HepG2 (cell line): ENCODE measurements around the gene HACE1. TPM values are rescaled to one million over a fixed set of nuclear protein-coding genes. Genes with fewer than 3 reads are reported as not detected.

ENCODE experiments used
- ATAC-seq: fragments of 200-7000 bp; cut with Tn5 transposase; 3 replicates; pipeline ENCODE4 v1.9.1; 2020; ENCODE audit warnings: mild to moderate bottlenecking, moderate library complexity
- BruUV-seq: library from RNA; stranded (reverse); fragments of 400-500 nt; replicated peaks from 2 replicates; lab custom pipeline; 2021; lab: Mats Ljungman, UMichigan
- CTCF ChIA-PET: fragments of 300-600 bp; formaldehyde crosslinking; extraction: SDS; loops from one replicate; lab custom pipeline; 2021; ENCODE audit warnings: low total read pairs, inconsistent platforms, low intra/inter-chr PET ratio; lab: Yijun Ruan, JAX
- POLR2A ChIA-PET: fragments of 350-600 bp; sonication (Branson Sonifier 250); formaldehyde crosslinking; loops from one replicate; lab custom pipeline; 2020; ENCODE audit warnings: antibody characterized with exemption, inconsistent platforms; lab: Yijun Ruan, JAX
- DNase-seq: peaks from one replicate; pipeline ENCODE4 v3.0.0-alpha.2; 2015; ENCODE audit warnings: low spot score
- FAIRE-seq: peaks from 3 replicates; lab custom pipeline; 2011; peaks lifted over from hg19 to GRCh38; lab: Jason Lieb, UNC
- H2AFZ ChIP-seq: one replicate; pipeline ENCODE4 v1.6.1; 2011; ENCODE audit warnings: low read length, inconsistent platforms
- H3K27ac ChIP-seq: fragments of 300-600 bp; 3 replicates; pipeline ENCODE4 v1.8.0; 2011; ENCODE audit warnings: mixed run types, mild to moderate bottlenecking, mixed read lengths, low read length, inconsistent platforms; ENCODE audit not compliant: insufficient read depth; ENCODE audit errors: extremely low read length
- H3K27me3 ChIP-seq, 2 experiments: fragments of 200-600 bp in 1 of 2; 2 replicates in 1 of 2; 3 replicates in 1 of 2; pipeline versions ENCODE4 v1.6.0 to v1.8.0; 2011; ENCODE audit warnings: low read length in 2 of 2, mild to moderate bottlenecking in 2 of 2, moderate library complexity in 2 of 2, inconsistent platforms in 1 of 2; ENCODE audit not compliant: insufficient read depth in 2 of 2, control insufficient read depth in 1 of 2
- H3K36me3 ChIP-seq, 2 experiments: fragments of 200-600 bp in 1 of 2; replicated peaks in 1 of 2; 2 replicates in 1 of 2; 3 replicates in 1 of 2; pipeline versions ENCODE4 v1.5.1 to v1.8.0; 2011; ENCODE audit warnings: low read length in 2 of 2, inconsistent platforms in 1 of 2; ENCODE audit not compliant: insufficient read depth in 2 of 2, control insufficient read depth in 1 of 2
- H3K4me1 ChIP-seq: 2 replicates; pipeline ENCODE4 v1.5.1; 2012; ENCODE audit warnings: low read length, inconsistent platforms; ENCODE audit not compliant: insufficient read depth
- H3K4me2 ChIP-seq: 2 replicates; pipeline ENCODE4 v1.6.0; 2011; ENCODE audit warnings: low read depth, low read length, inconsistent platforms
- H3K4me3 ChIP-seq, 3 experiments: fragments of 200-600 bp in 1 of 3; sonication (generic), shearing (Covaris generic) in 1 of 3; replicated peaks in 1 of 3; 2 replicates each; pipeline ENCODE4 v1.5.1; 2011 to 2016; ENCODE audit warnings: low read length in 3 of 3, inconsistent platforms in 2 of 3, low read depth in 2 of 3, mild to moderate bottlenecking in 2 of 3, control low read depth in 1 of 3, mixed read lengths in 1 of 3; ENCODE audit not compliant: insufficient read depth in 1 of 3
- H3K79me2 ChIP-seq: one replicate; pipeline ENCODE4 v1.6.1; 2011; ENCODE audit warnings: low read length, inconsistent platforms; ENCODE audit not compliant: insufficient read depth
- H3K9ac ChIP-seq: 2 replicates; pipeline ENCODE4 v1.6.0; 2011; ENCODE audit warnings: mild to moderate bottlenecking, low read depth, low read length, inconsistent platforms; ENCODE audit not compliant: insufficient read depth
- H3K9me3 ChIP-seq: 2 replicates; pipeline ENCODE4 v1.5.1; 2012; ENCODE audit warnings: mild to moderate bottlenecking, low read length
- H4K20me1 ChIP-seq: 2 replicates; pipeline ENCODE4 v1.6.0; 2011; ENCODE audit warnings: inconsistent platforms, mild to moderate bottlenecking, low read length, moderate library complexity; ENCODE audit not compliant: insufficient read depth
- CCAR2 ChIP-seq: fragments of 200-400 bp; formaldehyde crosslinking; optimal IDR thresholded peaks from 2 replicates; pipeline ENCODE3; 2018; ENCODE audit warnings: low read depth, mild to moderate bottlenecking, low read length, moderate library complexity
- DMAP1 ChIP-seq: IDR thresholded peaks from 2 replicates; pipeline ENCODE4 v1.6.1; 2016
- ELF4 ChIP-seq: sonication (generic); formaldehyde crosslinking; IDR thresholded peaks from 2 replicates; pipeline ENCODE4 v1.5.0; 2020; ENCODE audit warnings: missing genetic modification reagents, mild to moderate bottlenecking, moderate library complexity, borderline replicate concordance
- KLF15 ChIP-seq: sonication (generic); formaldehyde crosslinking; IDR thresholded peaks from 2 replicates; pipeline ENCODE4 v1.8.1; 2023; ENCODE audit warnings: borderline replicate concordance, mild to moderate bottlenecking, inconsistent platforms, missing genetic modification reagents, mixed read lengths
- MXD3 ChIP-seq: IDR thresholded peaks from 2 replicates; pipeline ENCODE4 v1.6.1; 2016; ENCODE audit warnings: mild to moderate bottlenecking, missing biosample characterization, missing genetic modification reagents
- POLR2A ChIP-seq, 2 experiments: IDR thresholded peaks; 2 replicates each; pipeline ENCODE4 v1.6.1; 2011; ENCODE audit warnings: low read depth in 2 of 2, low read length in 2 of 2, mild to moderate bottlenecking in 1 of 2, moderate library complexity in 1 of 2; ENCODE audit not compliant: insufficient read depth in 1 of 2
- SMARCC2 ChIP-seq: fragments of 450-650 bp; IDR thresholded peaks from 2 replicates; pipeline ENCODE4 v1.6.1; 2017; ENCODE audit warnings: antibody characterized with exemption, mild to moderate bottlenecking
- SNRNP70 ChIP-seq: fragments of 200-400 bp; formaldehyde crosslinking; IDR thresholded peaks from 2 replicates; pipeline ENCODE4 v1.6.1; 2017; ENCODE audit warnings: mild to moderate bottlenecking, low read depth, low read length, moderate library complexity
- ZMYM4 ChIP-seq: sonication (generic); formaldehyde crosslinking; IDR thresholded peaks from 2 replicates; pipeline ENCODE4 v1.8.1; 2023; ENCODE audit warnings: mild to moderate bottlenecking, missing genetic modification reagents
- ZNF143 ChIP-seq: sonication (generic); formaldehyde crosslinking; IDR thresholded peaks from 2 replicates; pipeline ENCODE4 v1.4.0; 2020; ENCODE audit warnings: missing genetic modification reagents
- ZNF678 ChIP-seq: sonication (generic); formaldehyde crosslinking; IDR thresholded peaks from 2 replicates; pipeline ENCODE4 v1.4.0; 2020; ENCODE audit warnings: mild to moderate bottlenecking, missing genetic modification reagents
- ZNF724P ChIP-seq: sonication (generic); formaldehyde crosslinking; IDR thresholded peaks from 2 replicates; pipeline ENCODE4 v1.8.0; 2022; ENCODE audit warnings: missing genetic modification reagents, borderline replicate concordance
- ZNF766 ChIP-seq: sonication (generic); formaldehyde crosslinking; IDR thresholded peaks from 2 replicates; pipeline ENCODE4 v1.5.0; 2020; ENCODE audit warnings: missing genetic modification reagents, borderline replicate concordance
- WGBS: methylation state at CpG from one replicate; pipeline ENCODE4 v1.1.6; 2017; ENCODE audit warnings: low lambda C conversion rate; 5-methylcytosine and 5-hydroxymethylcytosine counted together
- in situ Hi-C: cut with HindIII; loops from 2 replicates; pipeline ENCODE4 v1.10.0; 2017; ENCODE audit warnings: low pct_unique_long_range_greater_than_20kb; ENCODE audit not compliant: extremely low pct_ligation_motif_present
- intact Hi-C: fragments of 100-400 bp; cut with micrococcal nuclease; formaldehyde crosslinking; loops from one replicate; pipeline ENCODE4 v1.10.0; 2022; ENCODE audit not compliant: unreplicated experiment
- polyA plus RNA-seq, 8 experiments: library from polyadenylated mRNA; depleted of rRNA in 3 of 8; stranded (reverse) in 7 of 8; unstranded in 1 of 8; fragments of >200 nt; fragmentation: Illumina TruSeq in 4 of 8; extraction: Trizol in 4 of 8; gene quantifications; 2 replicates each; pipeline versions ENCODE4 v1.2.1 to v1.2.3, GENCODE V29; 2011 to 2016; ENCODE audit warnings: low read depth in 4 of 8, missing spikeins in 1 of 8, mixed read lengths in 1 of 8; ENCODE audit not compliant: insufficient read depth in 1 of 8
- total RNA-seq, 5 experiments: library from RNA; depleted of rRNA; stranded (reverse); fragments of >200 nt; fragmentation: Illumina TruSeq; extraction: Trizol; gene quantifications; 2 replicates each; pipeline ENCODE4 v1.2.3, GENCODE V29; 2016; ENCODE audit warnings: low read depth in 1 of 5
- TF ChIP-seq, protein P1 (sequence below): sonication (generic); formaldehyde crosslinking; conservative IDR thresholded peaks from 2 replicates; pipeline ENCODE4 v1.8.1; 2023; ENCODE audit warnings: missing genetic modification reagents
- TF ChIP-seq, protein P2 (sequence below): sonication (generic); formaldehyde crosslinking; IDR thresholded peaks from 2 replicates; pipeline ENCODE4 v1.4.0; 2020; ENCODE audit warnings: low read depth, missing genetic modification reagents
- TF ChIP-seq, protein P3 (sequence below): sonication (generic); formaldehyde crosslinking; IDR thresholded peaks from 2 replicates; pipeline ENCODE4 v1.4.0; 2020; ENCODE audit warnings: low read depth, mild to moderate bottlenecking, missing genetic modification reagents
- TF ChIP-seq, protein P4 (sequence below): IDR thresholded peaks from 2 replicates; pipeline ENCODE4 v1.6.1; 2012; ENCODE audit warnings: low read depth, low read length, improper control_type of control experiment

The HACE1 gene
- total and polyA plus RNA-seq, 2 of the 13 experiments (the other 11 are each of a cell fraction or from before 2014, with no cell fraction given) = 8.9 to 11.4 TPM

- POLR2A ChIA-PET = no interaction called here
- no peaks in the 10 kb centered on the region for H4K20me1 ChIP-seq
- H3K4me1 ChIP-seq = peaks cover 3% of the 10 kb centered on the region
- intact Hi-C loops = no loop called here
- in situ Hi-C loops = no loop called here
- no peaks in the 10 kb centered on the region for H3K9me3 ChIP-seq
- H3K27ac ChIP-seq = no peak overlapping the region
- BruUV-seq = no TSS peak
- no peak overlapping the region for H3K4me3 ChIP-seq
- CTCF ChIA-PET = no interaction called here
- ATAC-seq (no peak), FAIRE-seq (no peak), DNase-seq (no peak)
- H3K79me2 ChIP-seq = no peaks in the 10 kb centered on the region
- H3K27me3 ChIP-seq = no peaks in the 10 kb centered on the region
- no peaks in the 10 kb centered on the region for H3K36me3 ChIP-seq
- no peak overlapping the region for H3K4me2 ChIP-seq
- H3K9ac ChIP-seq = no peak overlapping the region
- no peak overlapping the region for H2AFZ ChIP-seq
- WGBS = 53% methylated on average over 5 of the region's 5 CpGs
- TF ChIP-seq MXD3 (CRISPR knock-in tag) (no peak), SNRNP70 (no peak), DMAP1 (CRISPR knock-in tag) (no peak), ZNF724P (CRISPR knock-in tag) (no peak), KLF15 (CRISPR knock-in tag) (no peak), ELF4 (CRISPR knock-in tag) (no peak), POLR2A (IDR thresholded peaks at IDR 0.05; ENCODE audit: insufficient read depth in 1 of 2, low read depth in 2 of 2, low read length in 2 of 2) (no peak), ZNF766 (no peak), ZNF143 (CRISPR knock-in tag) (no peak), ZNF678 (CRISPR knock-in tag) (no peak), SMARCC2 (no peak), ZMYM4 (CRISPR knock-in tag) (no peak), CCAR2 (no peak)
- TF ChIP-seq, protein P1, sequence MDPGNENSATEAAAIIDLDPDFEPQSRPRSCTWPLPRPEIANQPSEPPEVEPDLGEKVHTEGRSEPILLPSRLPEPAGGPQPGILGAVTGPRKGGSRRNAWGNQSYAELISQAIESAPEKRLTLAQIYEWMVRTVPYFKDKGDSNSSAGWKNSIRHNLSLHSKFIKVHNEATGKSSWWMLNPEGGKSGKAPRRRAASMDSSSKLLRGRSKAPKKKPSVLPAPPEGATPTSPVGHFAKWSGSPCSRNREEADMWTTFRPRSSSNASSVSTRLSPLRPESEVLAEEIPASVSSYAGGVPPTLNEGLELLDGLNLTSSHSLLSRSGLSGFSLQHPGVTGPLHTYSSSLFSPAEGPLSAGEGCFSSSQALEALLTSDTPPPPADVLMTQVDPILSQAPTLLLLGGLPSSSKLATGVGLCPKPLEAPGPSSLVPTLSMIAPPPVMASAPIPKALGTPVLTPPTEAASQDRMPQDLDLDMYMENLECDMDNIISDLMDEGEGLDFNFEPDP (CRISPR knock-in tag) = no peak
- TF ChIP-seq, protein P2, sequence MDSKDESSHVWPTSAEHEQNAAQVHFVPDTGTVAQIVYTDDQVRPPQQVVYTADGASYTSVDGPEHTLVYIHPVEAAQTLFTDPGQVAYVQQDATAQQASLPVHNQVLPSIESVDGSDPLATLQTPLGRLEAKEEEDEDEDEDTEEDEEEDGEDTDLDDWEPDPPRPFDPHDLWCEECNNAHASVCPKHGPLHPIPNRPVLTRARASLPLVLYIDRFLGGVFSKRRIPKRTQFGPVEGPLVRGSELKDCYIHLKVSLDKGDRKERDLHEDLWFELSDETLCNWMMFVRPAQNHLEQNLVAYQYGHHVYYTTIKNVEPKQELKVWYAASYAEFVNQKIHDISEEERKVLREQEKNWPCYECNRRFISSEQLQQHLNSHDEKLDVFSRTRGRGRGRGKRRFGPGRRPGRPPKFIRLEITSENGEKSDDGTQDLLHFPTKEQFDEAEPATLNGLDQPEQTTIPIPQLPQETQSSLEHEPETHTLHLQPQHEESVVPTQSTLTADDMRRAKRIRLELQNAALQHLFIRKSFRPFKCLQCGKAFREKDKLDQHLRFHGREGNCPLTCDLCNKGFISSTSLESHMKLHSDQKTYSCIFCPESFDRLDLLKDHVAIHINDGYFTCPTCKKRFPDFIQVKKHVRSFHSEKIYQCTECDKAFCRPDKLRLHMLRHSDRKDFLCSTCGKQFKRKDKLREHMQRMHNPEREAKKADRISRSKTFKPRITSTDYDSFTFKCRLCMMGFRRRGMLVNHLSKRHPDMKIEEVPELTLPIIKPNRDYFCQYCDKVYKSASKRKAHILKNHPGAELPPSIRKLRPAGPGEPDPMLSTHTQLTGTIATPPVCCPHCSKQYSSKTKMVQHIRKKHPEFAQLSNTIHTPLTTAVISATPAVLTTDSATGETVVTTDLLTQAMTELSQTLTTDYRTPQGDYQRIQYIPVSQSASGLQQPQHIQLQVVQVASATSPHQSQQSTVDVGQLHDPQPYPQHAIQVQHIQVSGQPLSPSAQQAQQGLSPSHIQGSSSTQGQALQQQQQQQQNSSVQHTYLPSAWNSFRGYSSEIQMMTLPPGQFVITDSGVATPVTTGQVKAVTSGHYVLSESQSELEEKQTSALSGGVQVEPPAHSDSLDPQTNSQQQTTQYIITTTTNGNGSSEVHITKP = no peak
- TF ChIP-seq, protein P3, sequence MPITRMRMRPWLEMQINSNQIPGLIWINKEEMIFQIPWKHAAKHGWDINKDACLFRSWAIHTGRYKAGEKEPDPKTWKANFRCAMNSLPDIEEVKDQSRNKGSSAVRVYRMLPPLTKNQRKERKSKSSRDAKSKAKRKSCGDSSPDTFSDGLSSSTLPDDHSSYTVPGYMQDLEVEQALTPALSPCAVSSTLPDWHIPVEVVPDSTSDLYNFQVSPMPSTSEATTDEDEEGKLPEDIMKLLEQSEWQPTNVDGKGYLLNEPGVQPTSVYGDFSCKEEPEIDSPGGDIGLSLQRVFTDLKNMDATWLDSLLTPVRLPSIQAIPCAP (CRISPR knock-in tag) = no peak
- TF ChIP-seq, protein P4, sequence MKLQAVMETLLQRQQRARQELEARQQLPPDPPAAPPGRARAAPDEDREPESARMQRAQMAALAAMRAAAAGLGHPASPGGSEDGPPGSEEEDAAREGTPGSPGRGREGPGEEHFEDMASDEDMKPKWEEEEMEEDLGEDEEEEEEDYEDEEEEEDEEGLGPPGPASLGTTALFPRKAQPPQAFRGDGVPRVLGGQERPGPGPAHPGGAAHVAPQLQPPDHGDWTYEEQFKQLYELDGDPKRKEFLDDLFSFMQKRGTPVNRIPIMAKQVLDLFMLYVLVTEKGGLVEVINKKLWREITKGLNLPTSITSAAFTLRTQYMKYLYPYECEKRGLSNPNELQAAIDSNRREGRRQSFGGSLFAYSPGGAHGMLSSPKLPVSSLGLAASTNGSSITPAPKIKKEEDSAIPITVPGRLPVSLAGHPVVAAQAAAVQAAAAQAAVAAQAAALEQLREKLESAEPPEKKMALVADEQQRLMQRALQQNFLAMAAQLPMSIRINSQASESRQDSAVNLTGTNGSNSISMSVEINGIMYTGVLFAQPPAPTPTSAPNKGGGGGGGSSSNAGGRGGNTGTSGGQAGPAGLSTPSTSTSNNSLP = no peak
These were observed 153.7 kb downstream of the HACE1 start for GRCh38 chr6:104705916-104706442.
